GM23338 (cell line): ENCODE results near the gene FGA. TPM values are rescaled to one million over a fixed set of nuclear protein-coding genes. Genes with fewer than 3 reads are reported as not detected.

Source experiments
- ATAC-seq: fragments of 200-7000 bp; cut with Tn5 transposase; 3 replicates; pipeline ENCODE4 v1.9.1; 2020
- DNase-seq: peaks from one replicate; pipeline ENCODE4 v3.0.0-alpha.2; 2015; ENCODE audit warnings: low spot score
- H2AFZ ChIP-seq: fragments of 200-600 bp; sonication (generic); 2 replicates; pipeline ENCODE4 v1.8.0; 2016; ENCODE audit warnings: antibody characterized with exemption, mild to moderate bottlenecking, moderate library complexity
- H3F3A ChIP-seq: fragments of 200-600 bp; sonication (generic); replicated peaks from 2 replicates; pipeline ENCODE4 v1.8.0; 2017; ENCODE audit warnings: antibody characterized with exemption, mixed run types, low read depth
- H3K27ac ChIP-seq: fragments of 200-600 bp; sonication (generic); 2 replicates; pipeline ENCODE4 v1.6.1; 2016; ENCODE audit warnings: low read depth
- H3K27me3 ChIP-seq: fragments of 200-600 bp; sonication (generic); 2 replicates; pipeline ENCODE4 v1.8.0; 2016; ENCODE audit warnings: mild to moderate bottlenecking, mixed run types, moderate library complexity; ENCODE audit not compliant: insufficient read depth
- H3K36me3 ChIP-seq: fragments of 200-600 bp; sonication (generic); 2 replicates; pipeline ENCODE4 v1.8.0; 2016; ENCODE audit warnings: mild to moderate bottlenecking; ENCODE audit not compliant: insufficient read depth
- H3K4me1 ChIP-seq: fragments of 200-600 bp; sonication (generic); 2 replicates; pipeline ENCODE4 v1.8.0; 2016; ENCODE audit warnings: mild to moderate bottlenecking, moderate library complexity; ENCODE audit not compliant: insufficient read depth
- H3K4me2 ChIP-seq: fragments of 200-600 bp; sonication (generic); 2 replicates; pipeline ENCODE4 v1.7.1; 2017; ENCODE audit warnings: mixed run types
- H3K4me3 ChIP-seq: fragments of 200-600 bp; sonication (generic); 2 replicates; pipeline ENCODE4 v1.6.1; 2016; ENCODE audit warnings: mixed run types
- H3K79me2 ChIP-seq: fragments of 200-600 bp; sonication (generic); replicated peaks from 2 replicates; pipeline ENCODE4 v1.8.0; 2017; ENCODE audit warnings: mild to moderate bottlenecking; ENCODE audit not compliant: insufficient read depth
- H3K9me2 ChIP-seq: fragments of 200-600 bp; sonication (generic); 2 replicates; pipeline ENCODE4 v1.8.0; 2017; ENCODE audit not compliant: insufficient read depth
- H4K20me1 ChIP-seq: fragments of 200-600 bp; sonication (generic); replicated peaks from 2 replicates; pipeline ENCODE4 v1.8.0; 2017; ENCODE audit warnings: mild to moderate bottlenecking; ENCODE audit not compliant: insufficient read depth
- H3K27ac Mint-ChIP-seq: 2 replicates; pipeline ENCODE4 v1.8.0; 2020; ENCODE audit warnings: inconsistent platforms, mild to moderate bottlenecking, moderate library complexity, mixed read lengths
- H3K27me3 Mint-ChIP-seq: 3 replicates; pipeline ENCODE4 v1.8.0; 2022; ENCODE audit warnings: low read depth, mild to moderate bottlenecking, moderate library complexity, mixed read lengths, inconsistent platforms; ENCODE audit not compliant: insufficient read depth, poor library complexity
- H3K36me3 Mint-ChIP-seq: 3 replicates; pipeline ENCODE4 v1.8.0; 2021; ENCODE audit warnings: low read depth, mild to moderate bottlenecking, inconsistent platforms, moderate library complexity, mixed read lengths
- H3K4me1 Mint-ChIP-seq: 3 replicates; pipeline ENCODE4 v1.8.0; 2020; ENCODE audit warnings: mild to moderate bottlenecking, inconsistent platforms, mixed read lengths
- H3K4me3 Mint-ChIP-seq: 3 replicates; pipeline ENCODE4 v1.8.0; 2021; ENCODE audit warnings: moderate library complexity, mild to moderate bottlenecking, inconsistent platforms, mixed read lengths
- H3K9me3 Mint-ChIP-seq: 3 replicates; pipeline ENCODE4 v1.8.0; 2020; ENCODE audit warnings: moderate library complexity, mild to moderate bottlenecking, inconsistent platforms, mixed read lengths
- CREB1 ChIP-seq: fragments of 250-450 bp; sonication (Bioruptor Pico); IDR thresholded peaks from 2 replicates; pipeline ENCODE4 v1.5.0; 2020; ENCODE audit warnings: low read depth, mild to moderate bottlenecking, moderate library complexity
- ETS1 ChIP-seq: IDR thresholded peaks from 2 replicates; pipeline ENCODE4 v1.6.1; 2016; ENCODE audit warnings: antibody characterized with exemption
- NANOG ChIP-seq: IDR thresholded peaks from 2 replicates; pipeline ENCODE4 v1.6.1; 2016; ENCODE audit warnings: antibody characterized with exemption, borderline replicate concordance
- REST ChIP-seq: IDR thresholded peaks from one replicate; pipeline ENCODE4 v1.6.1; 2018; ENCODE audit warnings: antibody characterized with exemption; ENCODE audit not compliant: unreplicated experiment
- STAT1 ChIP-seq: IDR thresholded peaks from one replicate; pipeline ENCODE4 v1.6.1; 2016; ENCODE audit warnings: antibody characterized with exemption; ENCODE audit not compliant: unreplicated experiment
- ZNF462 ChIP-seq: fragments of 250-450 bp; sonication (Bioruptor Pico); IDR thresholded peaks from 2 replicates; pipeline ENCODE4 v1.5.0; 2020; ENCODE audit warnings: mild to moderate bottlenecking, moderate library complexity
- polyA plus RNA-seq: library from polyadenylated mRNA; unstranded; fragments of >200 nt; fragmentation: Nextera tagmentation; extraction: Ambion mirVana; gene quantifications from 2 replicates; pipeline ENCODE4 v1.2.1, GENCODE V29; 2016
- total RNA-seq: library from RNA; depleted of rRNA; stranded (reverse); fragments of >200 nt; shearing (Covaris generic); gene quantifications from 2 replicates; pipeline ENCODE4 v1.2.3, GENCODE V29; 2014

FGA gene
- total and polyA plus RNA-seq, 2 experiments from 2014 or later, result not detected

- TF ChIP-seq ETS1, result no peak
- TF ChIP-seq ZNF462 (CRISPR knock-in tag), result no peak
Measured at GRCh38 chr4:154625971-154626370, 35.4 kb upstream of the FGA start (continued).

- no peak overlapping the region for H3K4me3 Mint-ChIP-seq
- H3K4me1 Mint-ChIP-seq, result peaks cover 3% of the 10 kb centered on the region; the same call in 1 of the 3 replicates
- Histone ChIP-seq H3K27me3 (peaks cover 35% of the 10 kb centered on the region), H3K4me2 (no peak overlapping the region), H3K4me1 (peaks cover 11% of the 10 kb centered on the region), H4K20me1 (no peaks in the 10 kb centered on the region), H3K79me2 (no peaks in the 10 kb centered on the region), H3K9me2 (peaks cover 4% of the 10 kb centered on the region; the same call in 1 of the 2 replicates), H3K4me3 (no peak overlapping the region), H3F3A (no peaks in the 10 kb centered on the region), H3K36me3 (no peaks in the 10 kb centered on the region), H3K27ac (no peak overlapping the region), H2AFZ (0 out of 2 replicates have a peak overlapping the region, but pooled peaks have one; percentile 38)
- no peak overlapping the region for H3K27ac Mint-ChIP-seq
- ATAC-seq, result no peak
- H3K9me3 Mint-ChIP-seq, result no peaks in the 10 kb centered on the region; the same call in 2 of the 3 replicates
- H3K36me3 Mint-ChIP-seq, result no peaks in the 10 kb centered on the region
- no peak for DNase-seq
- peaks cover 7% of the 10 kb centered on the region for H3K27me3 Mint-ChIP-seq
- TF ChIP-seq REST, result no peak
- TF ChIP-seq ETS1, result no peak
- TF ChIP-seq NANOG, result no peak
- no peak for TF ChIP-seq CREB1 (CRISPR knock-in tag)
- no peak for TF ChIP-seq STAT1
Measured at GRCh38 chr4:154623995-154624394, 33.5 kb upstream of the FGA start.
